K562 (cell line): ENCODE measurements around the gene IGF2. TPM values are rescaled to one million over a fixed set of nuclear protein-coding genes. Genes with fewer than 3 reads are reported as not detected.

Experiments used
- BHLHE40 ChIP-seq: IDR thresholded peaks from 2 replicates; pipeline ENCODE4 v1.6.1; 2011; ENCODE audit warnings: low read length, improper control_type of control experiment
- CBX2 ChIP-seq: fragments of 200-600 bp; sonication (generic); IDR thresholded peaks from one replicate; pipeline ENCODE4 v1.6.1; 2012; ENCODE audit warnings: mild to moderate bottlenecking, low read length, inconsistent platforms; ENCODE audit not compliant: insufficient read depth, poor library complexity, severe bottlenecking
- CREB1 ChIP-seq, 2 experiments: sonication (generic) in 1 of 2; formaldehyde crosslinking in 1 of 2; IDR thresholded peaks; 2 replicates each; pipeline versions ENCODE4 v1.6.1 to v1.8.0; 2012 to 2022; ENCODE audit warnings: inconsistent platforms in 1 of 2, mild to moderate bottlenecking in 1 of 2, missing genetic modification reagents in 1 of 2, moderate library complexity in 1 of 2
- GATA2 ChIP-seq: sonication (generic); formaldehyde crosslinking; IDR thresholded peaks from 2 replicates; pipeline ENCODE4 v1.4.0; 2020; ENCODE audit warnings: mild to moderate bottlenecking, missing genetic modification reagents
- HDAC2 ChIP-seq: fragments of 450-650 bp; IDR thresholded peaks from 2 replicates; pipeline ENCODE4 v1.6.1; 2016; ENCODE audit warnings: mild to moderate bottlenecking
- HIVEP1 ChIP-seq: fragments of 250-450 bp; sonication (Bioruptor Pico); IDR thresholded peaks from 2 replicates; pipeline ENCODE4 v1.4.0; 2020; ENCODE audit warnings: mild to moderate bottlenecking
- MTA2 ChIP-seq: fragments of 450-650 bp; IDR thresholded peaks from 2 replicates; pipeline ENCODE4 v1.6.1; 2016; ENCODE audit warnings: low read depth
- RAD21 ChIP-seq, 2 experiments: fragments of 250-450 bp in 1 of 2; fragments of 450-650 bp in 1 of 2; sonication (Bioruptor Pico) in 1 of 2; formaldehyde crosslinking in 1 of 2; IDR thresholded peaks in 1 of 2; conservative IDR thresholded peaks in 1 of 2; 2 replicates each; pipeline versions ENCODE4 v1.4.0 to v1.8.0; 2020 to 2022; ENCODE audit warnings: mild to moderate bottlenecking in 2 of 2, moderate library complexity in 1 of 2
- SMC3 ChIP-seq: conservative IDR thresholded peaks from 2 replicates; pipeline ENCODE4 v1.6.1; 2011; ENCODE audit warnings: low read depth, low read length, improper control_type of control experiment; ENCODE audit not compliant: insufficient read depth
- SRSF9 ChIP-seq: fragments of 200-400 bp; formaldehyde crosslinking; IDR thresholded peaks from 2 replicates; pipeline ENCODE4 v1.6.1; 2017; ENCODE audit warnings: low read depth, low read length, borderline replicate concordance
- ZNF785 ChIP-seq: fragments of 250-450 bp; sonication (Bioruptor Pico); IDR thresholded peaks from 2 replicates; pipeline ENCODE4 v1.4.0; 2020; ENCODE audit warnings: mild to moderate bottlenecking
- polyA plus RNA-seq, 8 experiments: library from polyadenylated mRNA; depleted of rRNA in 4 of 8; stranded (reverse) in 5 of 8; unstranded in 3 of 8; fragments of >200 nt; fragmentation: Nextera tagmentation in 2 of 8; fragmentation: Illumina TruSeq in 1 of 8; extraction: Ambion mirVana in 2 of 8; extraction: Trizol in 1 of 8; gene quantifications; 2 replicates each; pipeline versions ENCODE4 v1.2.1 to v1.2.3, GENCODE V29; 2011 to 2014; ENCODE audit warnings: inconsistent platforms in 1 of 8, missing spikeins in 1 of 8
- total RNA-seq, 7 experiments: library from RNA; depleted of rRNA in 6 of 7; stranded (reverse); fragments of >200 nt in 6 of 7; fragmentation: Illumina TruSeq in 2 of 7; extraction: Trizol in 2 of 7; gene quantifications; 2 replicates each; pipeline versions ENCODE4 v1.2.1 to v1.2.3, GENCODE V29; 2011 to 2021; ENCODE audit warnings: low replicate concordance in 1 of 7
- TF ChIP-seq, protein P1 (sequence below): sonication (generic); formaldehyde crosslinking; IDR thresholded peaks from 2 replicates; pipeline ENCODE4 v1.8.0; 2022; ENCODE audit warnings: mild to moderate bottlenecking, missing genetic modification reagents
- TF ChIP-seq, protein P2 (sequence below): fragments of 450-650 bp; IDR thresholded peaks from 2 replicates; pipeline ENCODE4 v1.6.1; 2016; ENCODE audit warnings: low read depth, mild to moderate bottlenecking, moderate library complexity

Gene IGF2
- total and polyA plus RNA-seq, 9 of the 15 experiments (the other 6 are each of a cell fraction or from before 2014, with no cell fraction given): 0.16 TPM; not detected in 8

GRCh38 chr11:2186669-2187279 is 47.6 kb upstream of the IGF2 start (continued):
- 0 out of 2 replicates have a peak, but pooled peaks have one; percentile 16 for TF ChIP-seq SMC3
- peak; percentile 36; the same call in 1 of the 2 replicates for TF ChIP-seq BHLHE40
- TF ChIP-seq MTA2: no peak
- TF ChIP-seq, protein P1, sequence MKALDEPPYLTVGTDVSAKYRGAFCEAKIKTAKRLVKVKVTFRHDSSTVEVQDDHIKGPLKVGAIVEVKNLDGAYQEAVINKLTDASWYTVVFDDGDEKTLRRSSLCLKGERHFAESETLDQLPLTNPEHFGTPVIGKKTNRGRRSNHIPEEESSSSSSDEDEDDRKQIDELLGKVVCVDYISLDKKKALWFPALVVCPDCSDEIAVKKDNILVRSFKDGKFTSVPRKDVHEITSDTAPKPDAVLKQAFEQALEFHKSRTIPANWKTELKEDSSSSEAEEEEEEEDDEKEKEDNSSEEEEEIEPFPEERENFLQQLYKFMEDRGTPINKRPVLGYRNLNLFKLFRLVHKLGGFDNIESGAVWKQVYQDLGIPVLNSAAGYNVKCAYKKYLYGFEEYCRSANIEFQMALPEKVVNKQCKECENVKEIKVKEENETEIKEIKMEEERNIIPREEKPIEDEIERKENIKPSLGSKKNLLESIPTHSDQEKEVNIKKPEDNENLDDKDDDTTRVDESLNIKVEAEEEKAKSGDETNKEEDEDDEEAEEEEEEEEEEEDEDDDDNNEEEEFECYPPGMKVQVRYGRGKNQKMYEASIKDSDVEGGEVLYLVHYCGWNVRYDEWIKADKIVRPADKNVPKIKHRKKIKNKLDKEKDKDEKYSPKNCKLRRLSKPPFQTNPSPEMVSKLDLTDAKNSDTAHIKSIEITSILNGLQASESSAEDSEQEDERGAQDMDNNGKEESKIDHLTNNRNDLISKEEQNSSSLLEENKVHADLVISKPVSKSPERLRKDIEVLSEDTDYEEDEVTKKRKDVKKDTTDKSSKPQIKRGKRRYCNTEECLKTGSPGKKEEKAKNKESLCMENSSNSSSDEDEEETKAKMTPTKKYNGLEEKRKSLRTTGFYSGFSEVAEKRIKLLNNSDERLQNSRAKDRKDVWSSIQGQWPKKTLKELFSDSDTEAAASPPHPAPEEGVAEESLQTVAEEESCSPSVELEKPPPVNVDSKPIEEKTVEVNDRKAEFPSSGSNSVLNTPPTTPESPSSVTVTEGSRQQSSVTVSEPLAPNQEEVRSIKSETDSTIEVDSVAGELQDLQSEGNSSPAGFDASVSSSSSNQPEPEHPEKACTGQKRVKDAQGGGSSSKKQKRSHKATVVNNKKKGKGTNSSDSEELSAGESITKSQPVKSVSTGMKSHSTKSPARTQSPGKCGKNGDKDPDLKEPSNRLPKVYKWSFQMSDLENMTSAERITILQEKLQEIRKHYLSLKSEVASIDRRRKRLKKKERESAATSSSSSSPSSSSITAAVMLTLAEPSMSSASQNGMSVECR (CRISPR knock-in tag): no peak; the same call in 1 of the 2 replicates
- no peak for TF ChIP-seq CBX2
- no peak for TF ChIP-seq HIVEP1 (CRISPR knock-in tag)
- TF ChIP-seq, protein P2, sequence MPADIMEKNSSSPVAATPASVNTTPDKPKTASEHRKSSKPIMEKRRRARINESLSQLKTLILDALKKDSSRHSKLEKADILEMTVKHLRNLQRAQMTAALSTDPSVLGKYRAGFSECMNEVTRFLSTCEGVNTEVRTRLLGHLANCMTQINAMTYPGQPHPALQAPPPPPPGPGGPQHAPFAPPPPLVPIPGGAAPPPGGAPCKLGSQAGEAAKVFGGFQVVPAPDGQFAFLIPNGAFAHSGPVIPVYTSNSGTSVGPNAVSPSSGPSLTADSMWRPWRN: no peak
- TF ChIP-seq HDAC2: no peak
- TF ChIP-seq RAD21 (CRISPR knock-in tag; conservative IDR thresholded peaks at IDR 0.05 in 1 of 2, IDR thresholded peaks at IDR 0.05 in 1 of 2): peak in 1 of 2 experiments; percentile 21; a peak in 1 of 4 replicates
- TF ChIP-seq ZNF785 (CRISPR knock-in tag): no peak
- TF ChIP-seq GATA2 (CRISPR knock-in tag): no peak
- no peak for TF ChIP-seq CREB1 (IDR thresholded peaks at IDR 0.05)
- no peak for TF ChIP-seq CREB1 (CRISPR knock-in tag; IDR thresholded peaks at IDR 0.05)
- no peak for TF ChIP-seq SRSF9
- TF ChIP-seq, all 486 proteins: peak for 4
